Measurements from ENCODE around the gene SEC63. TPM values are rescaled to one million over a fixed set of nuclear protein-coding genes. Genes with fewer than 3 reads are reported as not detected.

Gene SEC63
- total RNA-seq, 1 experiment from 2014 or later, result 124 TPM

- Mint-ChIP-seq H3K27ac (ENCODE audit: unreplicated experiment) (no peak overlapping the region), H3K4me1 (ENCODE audit: low read depth, unreplicated experiment) (no peaks in the 10 kb centered on the region), H3K27me3 (ENCODE audit: insufficient read depth, unreplicated experiment) (no peaks in the 10 kb centered on the region), H3K36me3 (ENCODE audit: insufficient read depth, unreplicated experiment) (no peaks in the 10 kb centered on the region), H3K4me3 (ENCODE audit: unreplicated experiment) (no peak overlapping the region), H3K9me3 (ENCODE audit: unreplicated experiment) (no peaks in the 10 kb centered on the region)
- no peak overlapping the region for H3K4me3 ChIP-seq (ENCODE audit: low read depth, low read length)
- H3K27me3 ChIP-seq (replicated peaks; ENCODE audit: control insufficient read depth, insufficient read depth, low read length), result no peaks in the 10 kb centered on the region
- BruUV-seq (replicated peaks), result no TSS peak
- no peaks in the 10 kb centered on the region for H3K9me3 ChIP-seq
- intact Hi-C loops (cut with micrococcal nuclease; ENCODE audit: unreplicated experiment), result no loop called here
- ChIA-PET POLR2A (no interaction called here), CTCF (no interaction called here)
- TF ChIP-seq CTCF (IDR thresholded peaks at IDR 0.05; ENCODE audit: insufficient read depth in 1 of 2, low read depth in 1 of 2, low read length in 1 of 2, severe bottlenecking in 1 of 2, unreplicated experiment in 1 of 2), result no peak
- peaks cover 17% of the 10 kb centered on the region for H3K4me1 ChIP-seq
- no peak for DNase-seq
- no peaks in the 10 kb centered on the region for H3K36me3 ChIP-seq (ENCODE audit: control insufficient read depth, insufficient read depth, low read length)
These were observed 135.6 kb downstream of the SEC63 start for GRCh38 chr6:107822176-107823046.

GRCh38 chr6:107821591-107821990 is 136.4 kb downstream of the SEC63 start:
- Histone ChIP-seq H3K27me3 (replicated peaks; ENCODE audit: control insufficient read depth, insufficient read depth, low read length) (no peaks in the 10 kb centered on the region), H3K4me3 (ENCODE audit: low read depth, low read length) (no peak overlapping the region), H3K9me3 (no peaks in the 10 kb centered on the region), H3K36me3 (ENCODE audit: control insufficient read depth, insufficient read depth, low read length) (no peaks in the 10 kb centered on the region), H3K4me1 (peaks cover 24% of the 10 kb centered on the region)
- ChIA-PET CTCF (no interaction called here), POLR2A (no interaction called here)
- Mint-ChIP-seq H3K27me3 (ENCODE audit: insufficient read depth, unreplicated experiment) (no peaks in the 10 kb centered on the region), H3K9me3 (ENCODE audit: unreplicated experiment) (no peaks in the 10 kb centered on the region), H3K27ac (ENCODE audit: unreplicated experiment) (no peak overlapping the region), H3K4me3 (ENCODE audit: unreplicated experiment) (no peak overlapping the region), H3K4me1 (ENCODE audit: low read depth, unreplicated experiment) (no peaks in the 10 kb centered on the region), H3K36me3 (ENCODE audit: insufficient read depth, unreplicated experiment) (no peaks in the 10 kb centered on the region)
- BruUV-seq (replicated peaks), result no TSS peak
- DNase-seq, result no peak
- intact Hi-C loops (cut with micrococcal nuclease; ENCODE audit: unreplicated experiment), result no loop called here
- TF ChIP-seq CTCF (IDR thresholded peaks at IDR 0.05; ENCODE audit: insufficient read depth in 1 of 2, low read depth in 1 of 2, low read length in 1 of 2, severe bottlenecking in 1 of 2, unreplicated experiment in 1 of 2), result no peak

- no peak for DNase-seq
- Mint-ChIP-seq H3K27ac (ENCODE audit: unreplicated experiment) (no peak overlapping the region), H3K4me3 (ENCODE audit: unreplicated experiment) (no peak overlapping the region), H3K9me3 (ENCODE audit: unreplicated experiment) (no peaks in the 10 kb centered on the region), H3K4me1 (ENCODE audit: low read depth, unreplicated experiment) (no peaks in the 10 kb centered on the region), H3K36me3 (ENCODE audit: insufficient read depth, unreplicated experiment) (no peaks in the 10 kb centered on the region), H3K27me3 (ENCODE audit: insufficient read depth, unreplicated experiment) (no peaks in the 10 kb centered on the region)
- peaks cover 30% of the 10 kb centered on the region for H3K4me1 ChIP-seq
- H3K27me3 ChIP-seq (replicated peaks; ENCODE audit: control insufficient read depth, insufficient read depth, low read length), result no peaks in the 10 kb centered on the region
- BruUV-seq (replicated peaks), result no TSS peak
- no peak overlapping the region for H3K4me3 ChIP-seq (ENCODE audit: low read depth, low read length)
- intact Hi-C loops (cut with micrococcal nuclease; ENCODE audit: unreplicated experiment), result no loop called here
- POLR2A ChIA-PET, result no interaction called here
- CTCF ChIA-PET, result no interaction called here
- H3K9me3 ChIP-seq, result no peaks in the 10 kb centered on the region
- no peaks in the 10 kb centered on the region for H3K36me3 ChIP-seq (ENCODE audit: control insufficient read depth, insufficient read depth, low read length)
- no peak for TF ChIP-seq CTCF (IDR thresholded peaks at IDR 0.05; ENCODE audit: insufficient read depth in 1 of 2, low read depth in 1 of 2, low read length in 1 of 2, severe bottlenecking in 1 of 2, unreplicated experiment in 1 of 2)
These were observed 137.4 kb downstream of the SEC63 start for GRCh38 chr6:107820338-107821261.
